Measurements from ENCODE around the gene PIGQ.

GRCh38 chr16:564690-565418 lies 4.9 kb upstream of the PIGQ start:
- TF ChIP-seq POLR2AphosphoS2 (conservative IDR thresholded peaks at IDR 0.05; ENCODE audit: low read length) (no peak), NR3C1 (IDR thresholded peaks at IDR 0.05) (no peak), MYC (IDR thresholded peaks at IDR 0.05; ENCODE audit: borderline replicate concordance, low read length) (no peak), PBX3 (IDR thresholded peaks at IDR 0.05) (no peak), CHD4 (IDR thresholded peaks at IDR 0.05; ENCODE audit: borderline replicate concordance) (no peak), CTCF (IDR thresholded peaks at IDR 0.05) (no peak), BHLHE40 (IDR thresholded peaks at IDR 0.05; ENCODE audit: low read depth, low read length) (no peak), MAFK (IDR thresholded peaks at IDR 0.05; ENCODE audit: partially characterized antibody) (no peak), EP300 (IDR thresholded peaks at IDR 0.05) (no peak)
